SK-N-SH treated with all-trans-retinoic acid at 6 μM for 48 hours (cell line): ENCODE measurements around the gene CNGB1.

Experiments
- CREB5 ChIP-seq: fragments of 250-450 bp; sonication (Bioruptor Pico); IDR thresholded peaks from 2 replicates; pipeline ENCODE4 v1.5.1; 2020; ENCODE audit warnings: low read depth, mild to moderate bottlenecking, moderate library complexity
- TSHZ2 ChIP-seq: fragments of 250-450 bp; sonication (Bioruptor Pico); IDR thresholded peaks from 2 replicates; pipeline ENCODE4 v1.5.0; 2020; ENCODE audit warnings: mild to moderate bottlenecking, moderate library complexity
- ZFP30 ChIP-seq: fragments of 450-650 bp; formaldehyde crosslinking; IDR thresholded peaks from 2 replicates; pipeline ENCODE4 v1.5.0; 2022; ENCODE audit warnings: mild to moderate bottlenecking, moderate library complexity
- ZNF8 ChIP-seq: fragments of 450-650 bp; formaldehyde crosslinking; IDR thresholded peaks from 2 replicates; pipeline ENCODE4 v1.5.0; 2020; ENCODE audit warnings: mild to moderate bottlenecking, moderate library complexity

- TF ChIP-seq ZFP30 (CRISPR knock-in tag) (no peak), ZNF8 (no peak), TSHZ2 (CRISPR knock-in tag) (no peak), CREB5 (CRISPR knock-in tag) (no peak)
Measured at GRCh38 chr16:57893559-57894389, 77.2 kb downstream of the CNGB1 start.
